H1 (cell line): Measurements from ENCODE around the gene PLEKHM3. TPM values are rescaled to one million over a fixed set of nuclear protein-coding genes. Genes with fewer than 3 reads are reported as not detected.

ENCODE experiments used
- CTBP2 ChIP-seq: IDR thresholded peaks from 2 replicates; pipeline ENCODE4 v1.7.0; 2011; ENCODE audit warnings: borderline replicate concordance, mild to moderate bottlenecking, moderate library complexity, mixed read lengths, low read length; ENCODE audit not compliant: insufficient read depth, insufficient read length
- FOSL1 ChIP-seq: IDR thresholded peaks from 2 replicates; pipeline ENCODE4 v1.6.1; 2011; ENCODE audit warnings: mild to moderate bottlenecking, low read depth, low read length, moderate library complexity; ENCODE audit not compliant: insufficient read depth
- KDM4A ChIP-seq: IDR thresholded peaks from one replicate; pipeline ENCODE4 v1.7.1; 2012; ENCODE audit warnings: low read depth, mild to moderate bottlenecking, moderate library complexity, low read length, inconsistent platforms; ENCODE audit not compliant: severe bottlenecking
- SP2 ChIP-seq: IDR thresholded peaks from 2 replicates; pipeline ENCODE4 v1.6.1; 2012; ENCODE audit warnings: mild to moderate bottlenecking, low read length, inconsistent platforms
- polyA plus RNA-seq, 7 experiments: library from polyadenylated mRNA; depleted of rRNA in 3 of 7; stranded (reverse) in 5 of 7; unstranded in 2 of 7; fragments of >200 nt in 5 of 7; fragments of 200-250 nt in 2 of 7; gene quantifications; 1 replicate in 5 of 7; 2 replicates in 1 of 7; 4 replicates in 1 of 7; pipeline versions ENCODE4 v1.2.1 to v1.2.3, GENCODE V29; 2011 to 2013; ENCODE audit warnings: missing spikeins in 2 of 7, mixed read lengths in 2 of 7
- total RNA-seq: library from RNA; stranded (reverse); fragmentation: NEBNext Ultra II Directional; extraction: Animal tissue kit (Norgen Biotek cat#: 25700); gene quantifications from 2 replicates; pipeline ENCODE4 v1.2.1, GENCODE V29; 2021

Gene PLEKHM3
- total and polyA plus RNA-seq, 2 of the 8 experiments (the other 6 are each of a cell fraction or from before 2014, with no cell fraction given): 2.3 to 5.8 TPM

DNA sequence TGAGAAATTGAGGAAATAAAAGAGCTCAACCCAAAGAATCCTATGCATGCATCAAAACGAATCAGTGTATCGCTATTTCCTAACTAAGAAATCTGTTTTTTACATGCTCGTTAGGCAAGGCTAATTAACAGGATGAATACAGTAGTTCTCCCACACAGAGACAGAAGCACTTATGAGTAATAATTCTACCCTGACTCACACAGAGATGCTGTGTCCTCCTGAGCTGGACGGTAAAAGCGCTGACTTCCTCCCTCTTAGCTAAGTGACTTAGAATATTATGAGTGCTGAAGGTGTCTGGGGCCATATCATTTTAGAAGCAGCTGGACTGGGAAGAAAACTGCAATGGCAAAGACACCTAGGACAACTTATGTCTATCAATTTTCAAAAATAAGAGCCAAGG is 18.5 kb downstream of the PLEKHM3 start (continued):
- TF ChIP-seq FOSL1: no peak
- no peak for TF ChIP-seq SP2
- no peak for TF ChIP-seq KDM4A
- no peak for TF ChIP-seq CTBP2
